Activated CD4-positive, alpha-beta T cell treated with anti-CD3 and anti-CD28 coated beads for 24 hours (primary cell): ENCODE data around the gene DARS2.

Experiments used
- DNase-seq, 2 donors: peaks; one replicate each; pipeline ENCODE4 v3.0.0-alpha.2; 2020; ENCODE audit warnings: low read depth in 2 of 2

Gene DARS2

DNA sequence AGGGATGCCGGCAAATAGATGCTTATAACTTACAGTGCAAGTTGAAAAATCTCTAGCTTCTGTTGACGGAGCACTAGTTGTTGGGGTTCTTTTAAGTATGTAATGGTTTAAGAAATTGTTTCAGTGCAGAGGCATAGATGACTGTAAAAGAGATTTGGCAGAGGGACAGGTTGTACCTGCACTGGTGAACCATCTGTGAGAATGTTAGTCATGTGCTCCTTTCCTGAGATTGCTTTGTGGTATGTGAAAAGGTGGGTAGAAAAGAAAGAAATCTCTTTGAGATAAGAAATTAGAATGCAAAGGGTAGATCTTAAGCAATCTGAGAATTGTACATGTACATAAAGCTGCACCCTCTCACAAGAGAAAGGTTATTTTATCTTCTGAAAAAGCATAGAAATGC lies 63.2 kb downstream of the DARS2 start:
- no peak for DNase-seq

DNA sequence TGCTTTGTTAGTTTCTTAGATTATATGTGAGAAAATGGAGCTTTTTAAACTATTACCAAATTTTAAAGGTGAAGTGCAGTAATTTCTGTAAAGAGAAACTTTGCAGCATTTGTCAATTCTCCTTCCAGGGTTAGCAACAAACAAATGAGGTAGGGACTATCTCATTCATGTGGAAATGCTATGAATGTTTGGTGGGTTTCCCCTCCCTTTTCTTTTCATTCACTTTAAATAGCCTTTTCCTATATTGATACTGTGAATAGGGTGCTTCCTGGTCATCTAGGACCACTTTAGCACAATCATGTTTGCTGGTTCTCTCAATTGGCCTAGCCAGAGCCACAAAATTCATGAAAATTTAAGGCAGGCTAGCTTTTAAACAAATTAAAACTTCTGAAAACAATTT lies 64.3 kb downstream of the DARS2 start:
- no peak for DNase-seq

DNA sequence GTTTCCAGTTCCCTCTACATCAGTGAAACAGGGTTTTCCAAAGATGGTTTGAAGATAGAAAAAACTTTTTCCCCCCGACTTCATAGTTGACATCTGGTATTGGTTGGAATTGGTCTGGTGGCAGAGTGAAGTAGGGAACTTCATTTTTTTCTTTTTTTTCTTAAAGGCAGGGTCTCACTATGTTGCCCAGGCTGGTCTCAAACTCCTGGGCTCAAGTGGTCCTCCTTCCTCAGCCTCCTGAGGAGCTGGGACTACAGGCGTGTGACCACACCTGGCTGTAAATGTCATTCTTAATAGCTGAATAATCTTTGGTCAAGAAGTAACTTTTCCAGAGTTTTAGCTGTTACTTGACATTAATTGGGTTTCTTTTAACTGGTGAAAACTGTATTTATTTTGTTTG lies 65.4 kb downstream of the DARS2 start:
- no peak for DNase-seq

DNA sequence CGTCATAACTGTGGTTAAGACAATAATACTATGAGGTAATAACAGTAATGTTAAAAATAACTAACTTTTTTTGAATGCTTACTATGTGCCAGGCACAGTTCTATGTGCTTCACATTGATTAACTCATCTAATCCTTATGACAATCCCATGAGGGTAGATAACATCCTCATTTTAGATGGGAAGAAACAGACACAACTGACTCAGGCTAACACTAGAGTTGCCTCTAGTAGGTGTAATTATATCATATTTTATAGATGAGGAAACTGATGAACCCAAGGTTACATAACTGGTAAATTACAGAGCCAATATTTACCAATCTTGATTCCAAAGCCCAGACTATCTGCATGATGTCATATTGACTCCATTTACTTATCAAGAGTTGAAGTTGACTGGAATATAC lies 69.1 kb downstream of the DARS2 start:
- no peak for DNase-seq

DNA sequence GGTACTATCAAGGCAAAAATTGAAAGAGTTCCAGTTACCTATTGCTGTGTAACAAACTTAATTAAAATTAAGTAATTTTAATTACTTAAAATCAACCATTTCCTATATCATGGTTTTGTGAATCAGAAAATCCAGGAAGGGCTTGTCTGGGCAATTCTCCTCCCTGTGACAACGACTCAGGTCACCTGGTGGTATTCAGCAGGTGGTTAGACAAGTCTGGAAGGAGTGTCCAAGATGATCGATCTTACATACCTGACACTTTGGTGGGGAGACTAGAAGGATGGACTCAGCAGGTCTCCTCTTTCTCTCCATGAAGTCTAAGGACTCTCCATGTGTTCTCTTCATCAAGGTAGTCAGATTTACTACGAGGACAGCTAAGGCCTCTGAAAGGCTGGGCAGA lies 69.7 kb downstream of the DARS2 start:
- no peak for DNase-seq

DNA sequence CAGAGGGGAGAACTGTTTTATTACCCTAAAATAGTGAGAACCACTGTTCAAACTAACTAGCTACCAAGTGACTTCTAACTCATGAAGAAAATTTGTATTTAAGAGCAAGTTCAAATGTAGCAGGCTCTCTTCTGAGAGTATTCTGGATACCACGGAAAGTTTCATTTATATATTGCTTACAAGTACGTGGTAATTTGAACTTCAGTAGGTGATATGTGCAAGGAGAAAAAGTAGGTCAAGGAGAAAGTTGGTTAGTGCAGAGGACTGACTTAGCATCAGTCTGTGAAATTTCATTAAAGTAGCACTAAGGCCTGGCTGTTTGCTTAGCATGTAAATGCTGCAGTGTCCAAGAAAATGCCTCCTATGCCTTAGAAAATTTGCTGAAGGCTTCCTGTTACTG lies 76.0 kb downstream of the DARS2 start:
- no peak for DNase-seq

DNA sequence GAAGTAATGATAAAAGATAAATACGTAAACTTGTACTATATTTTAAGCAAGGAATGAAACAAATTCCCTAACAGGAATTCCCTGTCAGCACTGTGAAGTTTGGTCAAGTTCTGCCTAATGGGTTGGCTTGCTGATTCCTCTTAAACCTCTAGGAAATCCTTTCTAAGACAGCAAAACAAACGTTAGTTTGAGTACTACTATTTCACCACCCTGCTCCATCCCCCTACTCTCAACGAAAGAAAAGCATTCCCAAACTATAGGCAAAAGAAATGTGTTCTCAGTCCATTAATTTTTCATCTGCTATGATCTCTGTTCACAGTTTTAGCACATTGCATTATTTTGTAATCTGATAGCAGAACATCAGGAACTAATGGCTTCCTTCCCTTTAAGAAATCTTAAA lies 76.5 kb downstream of the DARS2 start:
- no peak for DNase-seq

DNA sequence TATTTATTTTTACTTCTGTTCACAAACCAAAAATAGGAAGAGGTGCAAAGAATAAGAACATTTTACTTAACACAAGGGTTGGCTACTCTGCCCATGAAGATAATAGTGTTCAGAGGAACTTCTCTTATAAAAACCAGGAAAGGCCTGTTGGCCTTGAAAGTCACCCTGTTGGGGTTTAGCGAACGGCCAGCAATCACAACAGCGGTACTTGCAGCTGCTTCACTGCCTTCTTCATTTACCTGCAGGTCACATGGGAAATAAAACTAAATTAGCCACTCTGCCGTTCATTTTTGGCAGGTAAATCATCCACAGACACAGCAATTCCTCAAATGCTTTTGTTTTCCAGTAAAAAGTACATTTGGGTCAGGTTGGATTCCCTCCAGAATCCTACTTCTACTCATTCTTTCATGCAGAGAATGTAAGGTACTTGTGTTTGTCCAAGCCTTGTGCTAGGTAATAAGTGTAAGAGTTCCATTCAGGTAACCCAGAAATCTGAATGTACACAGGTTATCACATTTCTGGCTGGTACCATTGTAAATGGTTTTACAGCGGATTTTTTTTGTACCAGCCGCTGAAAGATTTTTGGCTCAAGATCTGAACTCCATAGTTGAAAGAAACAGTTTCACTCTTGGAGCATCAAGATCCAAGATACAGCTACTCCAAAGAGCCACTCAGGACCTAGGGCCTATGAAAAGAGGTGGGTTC lies 79.5 kb downstream of the DARS2 start:
- DNase-seq, result no peak
